Naive thymus-derived CD4-positive, alpha-beta T cell (primary cell): Measurements from ENCODE around the gene ZNF775. TPM values are rescaled to one million over a fixed set of nuclear protein-coding genes. Genes with fewer than 3 reads are reported as not detected.
A peak's percentile ranks its signal among the peaks of the same experiment; 100 is the strongest.

Experiments
- ATAC-seq: fragments of 150-1000 bp; cut with Tn5 transposase; 2 replicates; pipeline ENCODE4 v1.10.0; 2021; ENCODE audit warnings: mild to moderate bottlenecking, moderate library complexity
- CTCF ChIA-PET: fragments of 350-600 bp; sonication (Branson Sonifier 250); formaldehyde crosslinking; loops from one replicate; lab custom pipeline; 2021; ENCODE audit warnings: antibody characterized with exemption; lab: Charles Lee
- POLR2A ChIA-PET: fragments of 350-600 bp; sonication (Branson Sonifier 250); formaldehyde crosslinking; loops from one replicate; lab custom pipeline; 2021; ENCODE audit warnings: antibody characterized with exemption, inconsistent platforms; lab: Charles Lee
- DNase-seq, 9 donors: peaks; one replicate each; pipeline versions ENCODE4 v3.0.0 to v3.0.0-alpha.2; 2020 to 2022; ENCODE audit warnings: mixed read lengths in 1 of 9
- H3K27ac ChIP-seq: one replicate; pipeline ENCODE4 v1.7.0; 2013; ENCODE audit warnings: mild to moderate bottlenecking, low read depth, low read length, moderate library complexity
- H3K27me3 ChIP-seq, 2 donors: one replicate each; pipeline ENCODE4 v1.7.0; 2013; ENCODE audit warnings: low read length in 2 of 2, mild to moderate bottlenecking in 2 of 2, moderate library complexity in 2 of 2; ENCODE audit not compliant: control insufficient read depth in 2 of 2, insufficient read depth in 2 of 2
- H3K36me3 ChIP-seq, 3 experiments: 1 replicate in 2 of 3; 2 replicates in 1 of 3; pipeline ENCODE4 v1.7.0; 2013; ENCODE audit warnings: low read length in 3 of 3, mild to moderate bottlenecking in 3 of 3, moderate library complexity in 1 of 3; ENCODE audit not compliant: insufficient read depth in 3 of 3, control insufficient read depth in 2 of 3
- H3K4me1 ChIP-seq, 2 donors: one replicate each; pipeline ENCODE4 v1.7.0; 2013; ENCODE audit warnings: low read length in 2 of 2, mild to moderate bottlenecking in 2 of 2, moderate library complexity in 1 of 2; ENCODE audit not compliant: control insufficient read depth in 2 of 2, insufficient read depth in 2 of 2
- H3K4me3 ChIP-seq: 2 replicates; pipeline ENCODE4 v1.7.0; 2013; ENCODE audit warnings: mild to moderate bottlenecking, low read length
- H3K9me3 ChIP-seq, 3 experiments: 1 replicate in 2 of 3; 2 replicates in 1 of 3; pipeline ENCODE4 v1.7.0; 2013; ENCODE audit warnings: low read length in 3 of 3; ENCODE audit not compliant: control insufficient read depth in 2 of 3
- H3K27ac Mint-ChIP-seq, 9 donors: one replicate each; pipeline ENCODE4 v1.8.0; 2020 to 2022; ENCODE audit warnings: mixed read lengths in 9 of 9, mild to moderate bottlenecking in 8 of 9, moderate library complexity in 5 of 9, inconsistent platforms in 2 of 9
- H3K27me3 Mint-ChIP-seq, 5 donors: one replicate each; pipeline ENCODE4 v1.8.0; 2021 to 2022; ENCODE audit warnings: mixed read lengths in 5 of 5, mild to moderate bottlenecking in 1 of 5
- H3K36me3 Mint-ChIP-seq, 5 donors: one replicate each; pipeline ENCODE4 v1.8.0; 2020 to 2022; ENCODE audit warnings: mixed read lengths in 5 of 5, mild to moderate bottlenecking in 3 of 5, inconsistent platforms in 1 of 5
- H3K4me1 Mint-ChIP-seq, 7 donors: one replicate each; pipeline ENCODE4 v1.8.0; 2020 to 2022; ENCODE audit warnings: mixed read lengths in 7 of 7, mild to moderate bottlenecking in 3 of 7, inconsistent platforms in 1 of 7
- H3K4me3 Mint-ChIP-seq, 10 donors: one replicate each; pipeline ENCODE4 v1.8.0; 2020 to 2022; ENCODE audit warnings: mild to moderate bottlenecking in 10 of 10, mixed read lengths in 10 of 10, moderate library complexity in 6 of 10, inconsistent platforms in 2 of 10
- H3K9me3 Mint-ChIP-seq, 11 donors: one replicate each; pipeline ENCODE4 v1.8.0; 2020 to 2022; ENCODE audit warnings: mixed read lengths in 11 of 11, mild to moderate bottlenecking in 4 of 11, inconsistent platforms in 1 of 11, moderate library complexity in 1 of 11
- intact Hi-C, 2 donors: fragments of 100-400 bp; cut with micrococcal nuclease; formaldehyde crosslinking; loops; one replicate each; pipeline ENCODE4 v1.15.1; 2023
- polyA plus RNA-seq, 2 donors: library from polyadenylated mRNA; unstranded; fragments of 300-500 nt; fragmentation: Illumina TruSeq; gene quantifications; one replicate each; pipeline ENCODE4 v1.2.3, GENCODE V29; 2021
- total RNA-seq, 6 experiments: library from RNA in 5 of 6; stranded (reverse) in 5 of 6; gene quantifications; 1 replicate in 5 of 6; 2 replicates in 1 of 6; pipeline ENCODE4 v1.2.3 and lab custom pipeline; 2021 to 2026

ZNF775 gene
- total and polyA plus RNA-seq, 7 experiments from 2014 or later, result 1.1 to 7.4 (median 4.3) TPM

DNA sequence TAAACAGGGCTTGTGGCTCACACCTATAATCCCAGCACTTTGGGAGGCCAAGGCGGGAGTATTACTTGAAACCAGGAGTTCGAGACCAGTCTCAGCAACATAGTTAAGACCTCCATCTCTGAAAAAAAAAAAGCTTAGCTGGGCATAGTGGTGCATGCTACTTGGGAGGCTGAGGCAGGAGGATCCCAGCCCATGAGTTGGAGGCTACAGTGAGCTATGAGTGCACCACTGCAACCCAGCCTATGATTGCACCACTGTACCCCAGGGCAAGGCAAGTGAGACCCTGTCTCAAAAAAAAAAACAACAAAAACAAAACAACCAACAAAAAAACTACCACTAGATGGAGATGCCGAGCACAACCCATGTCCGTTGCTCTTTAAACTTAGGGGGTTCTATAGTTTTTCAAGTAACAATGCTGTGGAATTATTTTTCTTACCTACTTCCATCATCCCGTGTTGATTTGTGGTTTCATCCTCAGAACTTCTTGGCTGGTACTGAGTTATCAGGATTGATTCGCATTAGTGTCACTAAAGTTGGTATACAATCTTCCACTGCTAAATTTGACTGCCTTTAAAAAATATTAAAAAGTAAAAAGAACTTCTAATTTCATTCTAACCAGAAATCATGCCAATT lies 22.7 kb upstream of the ZNF775 start:
- peak overlapping the region in 6 of 9 donors; percentile 32 to 77 (median 36) for H3K27ac Mint-ChIP-seq
- POLR2A ChIA-PET, result interaction anchor here (0.6 to 6.2 kb wide), 8 partner anchors 10 to 400 kb away, joined by 3 to 50 read pairs (median 6); partner anchors contain the start of gene REPIN1

DNA sequence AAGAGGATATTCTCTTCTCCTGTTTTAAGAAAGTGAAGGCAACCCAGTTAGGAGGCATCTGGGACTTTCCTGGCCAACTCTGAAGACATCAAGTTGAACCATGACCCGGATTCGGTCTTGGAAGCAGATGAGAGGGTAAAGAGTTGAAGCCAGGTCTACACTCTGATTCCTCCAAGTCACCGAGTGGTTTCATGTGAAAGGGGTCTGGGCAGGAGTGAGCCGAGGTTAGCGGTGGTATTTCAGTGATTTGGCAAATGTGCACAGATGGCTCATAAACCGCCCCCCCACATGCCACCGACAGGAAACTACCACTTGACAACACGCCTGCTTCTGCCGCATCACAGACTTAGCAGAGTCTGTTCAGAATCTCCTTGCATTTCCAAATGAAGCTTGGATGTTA lies 21.9 kb upstream of the ZNF775 start:
- H3K4me3 Mint-ChIP-seq, result peak overlapping the region; percentile 47 to 85 (median 75)
- peaks cover 0 to 2% (median 0%) of the 10 kb centered on the region in 11 donors for H3K9me3 Mint-ChIP-seq
- intact Hi-C loops, result loop anchor here (1.0 to 5.0 kb wide), 7 partner anchors 10 to 398 kb away; partner anchors contain the start of genes GIMAP7 (in 2 of the 2), ZNF775 (in 2 of the 2), ACTR3C (in 1 of the 2) and GIMAP5 (in 1 of the 2)
- peaks cover 0 to 4% (median 0%) of the 10 kb centered on the region in 5 donors for H3K27me3 Mint-ChIP-seq
- H3K27ac Mint-ChIP-seq, result peak overlapping the region; percentile 85 to 93 (median 89)
- Histone ChIP-seq H3K4me3 (peak overlapping the region; percentile 35), H3K36me3 (no peaks in the 10 kb centered on the region), H3K9me3 (no peaks in the 10 kb centered on the region), H3K4me1 (peaks cover 6 to 28% of the 10 kb centered on the region in 2 donors), H3K27ac (peak overlapping the region; percentile 72), H3K27me3 (no peaks in the 10 kb centered on the region)
- CTCF ChIA-PET, result interaction anchor here (0.6 to 1.7 kb wide), 5 partner anchors 11 to 60 kb away, joined by 3 to 5 read pairs (median 4); partner anchors contain the start of gene REPIN1
- DNase-seq, result peak in 7 of 9 donors; percentile 66 to 83 (median 74)
- peaks cover 17 to 49% (median 42%) of the 10 kb centered on the region in 7 donors for H3K4me1 Mint-ChIP-seq
- H3K36me3 Mint-ChIP-seq, result no peaks in the 10 kb centered on the region
- peak; percentile 86 for ATAC-seq
- POLR2A ChIA-PET, result interaction anchor here (0.6 to 6.2 kb wide), 11 partner anchors 9 to 399 kb away, joined by 3 to 50 read pairs (median 6); partner anchors contain the start of genes GIMAP1 and REPIN1

More for the DNA sequence above, 22.7 kb upstream of the ZNF775 start:
- Histone ChIP-seq H3K4me3 (no peak overlapping the region), H3K36me3 (no peaks in the 10 kb centered on the region), H3K27me3 (no peaks in the 10 kb centered on the region), H3K27ac (peak overlapping the region; percentile 51), H3K4me1 (peaks cover 6 to 28% of the 10 kb centered on the region in 2 donors), H3K9me3 (no peaks in the 10 kb centered on the region)
- peak in 7 of 9 donors; percentile 32 to 59 (median 53) for DNase-seq
- peak; percentile 59 for ATAC-seq
- Mint-ChIP-seq H3K36me3 (no peaks in the 10 kb centered on the region), H3K4me1 (peaks cover 17 to 43% (median 41%) of the 10 kb centered on the region in 7 donors), H3K4me3 (peak overlapping the region in 4 of 10 donors; percentile 12 to 32 (median 22)), H3K27me3 (peaks cover 0 to 10% (median 0%) of the 10 kb centered on the region in 5 donors), H3K9me3 (peaks cover 0 to 2% (median 0%) of the 10 kb centered on the region in 11 donors)
- intact Hi-C loops, result loop anchor here (1.0 to 5.0 kb wide), 6 partner anchors 34 to 401 kb away; partner anchors contain the start of genes GIMAP7 (in 2 of the 2), ACTR3C (in 1 of the 2), GIMAP5 (in 1 of the 2) and LRRC61 (in 1 of the 2)
- CTCF ChIA-PET, result interaction anchor here (0.6 to 2.0 kb wide), 11 partner anchors 10 to 422 kb away, joined by 3 to 17 read pairs (median 4); partner anchors contain the start of gene REPIN1

DNA sequence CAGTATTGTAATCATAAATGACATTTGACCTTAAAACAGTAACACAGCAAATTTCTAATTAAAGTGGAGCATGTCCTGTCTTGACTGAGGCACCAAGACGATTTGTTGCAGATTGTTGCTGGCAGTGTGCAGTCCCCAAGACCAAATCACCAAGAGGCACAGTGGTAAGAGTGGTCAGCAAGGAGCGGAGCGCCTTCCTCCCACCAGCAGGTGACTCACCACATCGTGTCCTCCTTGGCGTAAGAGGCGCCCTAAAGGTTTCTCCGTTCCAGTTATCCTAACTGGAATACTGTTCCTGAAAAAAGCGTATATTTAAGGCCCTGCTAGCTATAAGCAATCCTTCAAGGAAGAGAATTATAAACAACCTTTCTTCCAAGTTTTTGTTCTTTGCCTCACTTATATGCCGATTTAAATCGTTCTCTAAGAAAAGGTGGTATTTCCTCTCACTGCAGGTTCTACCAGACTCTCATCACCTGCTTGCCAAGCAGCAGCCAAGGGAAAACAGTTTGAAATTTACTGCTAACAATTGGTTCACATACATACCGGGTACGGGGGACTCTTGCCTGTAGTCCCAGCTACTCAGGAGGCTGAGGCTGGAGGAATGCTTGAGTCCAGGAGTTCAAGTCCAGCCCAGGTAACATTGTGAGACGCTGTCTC lies 21.2 kb upstream of the ZNF775 start:
- intact Hi-C loops, result loop anchor here (1.0 to 5.0 kb wide), 7 partner anchors 9 to 397 kb away; partner anchors contain the start of genes GIMAP7 (in 2 of the 2), ZNF775 (in 2 of the 2), ACTR3C (in 1 of the 2) and GIMAP5 (in 1 of the 2)
- ChIA-PET POLR2A (interaction anchor here (0.6 to 6.2 kb wide), 13 partner anchors 9 to 398 kb away, joined by 3 to 50 read pairs (median 6); partner anchors contain the start of genes GIMAP1, GIMAP2, GIMAP7 and REPIN1), CTCF (interaction anchor here (0.6 to 1.7 kb wide), 6 partner anchors 10 to 343 kb away, joined by 3 to 5 read pairs (median 4); partner anchors contain the start of gene REPIN1)
- Histone ChIP-seq H3K9me3 (no peaks in the 10 kb centered on the region), H3K27ac (peak overlapping the region; percentile 72), H3K36me3 (no peaks in the 10 kb centered on the region), H3K4me1 (peaks cover 6 to 28% of the 10 kb centered on the region in 2 donors), H3K27me3 (no peaks in the 10 kb centered on the region), H3K4me3 (peak overlapping the region; percentile 35)
- Mint-ChIP-seq H3K4me1 (peaks cover 17 to 54% (median 46%) of the 10 kb centered on the region in 7 donors), H3K36me3 (no peaks in the 10 kb centered on the region), H3K27ac (peak overlapping the region; percentile 85 to 93 (median 89)), H3K27me3 (peaks cover 0 to 2% (median 0%) of the 10 kb centered on the region in 5 donors), H3K9me3 (peaks cover 0 to 2% (median 0%) of the 10 kb centered on the region in 11 donors), H3K4me3 (peak overlapping the region; percentile 47 to 85 (median 75))
- ATAC-seq (peak; percentile 17), DNase-seq (no peak)

DNA sequence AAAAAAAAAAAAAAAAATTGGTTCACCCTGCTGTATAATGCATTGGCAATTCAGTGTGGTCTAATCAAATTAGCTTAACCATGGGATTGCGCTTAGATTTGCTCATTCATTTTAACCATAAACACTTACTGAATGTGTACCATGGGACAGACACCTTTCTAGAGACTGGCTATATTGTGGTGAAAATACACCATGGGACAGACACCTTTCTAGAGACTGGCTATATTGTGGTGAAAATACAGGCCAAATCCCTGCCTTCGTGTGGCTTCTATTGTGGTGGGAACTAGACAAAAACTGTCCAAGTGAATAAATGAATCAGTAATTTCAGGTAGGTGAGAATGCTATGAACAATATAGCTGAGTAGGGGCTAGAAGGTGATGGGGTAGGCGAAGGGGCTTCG lies 20.7 kb upstream of the ZNF775 start:
- H3K9me3 Mint-ChIP-seq, result peaks cover 0 to 2% (median 0%) of the 10 kb centered on the region in 11 donors
- H3K27me3 ChIP-seq, result no peaks in the 10 kb centered on the region
- intact Hi-C loops, result loop anchor here (5.0 kb wide), 3 partner anchors 36 to 379 kb away; partner anchors contain the start of genes GIMAP7 (in 2 of the 2), ACTR3C (in 1 of the 2), GIMAP5 (in 1 of the 2) and LRRC61 (in 1 of the 2)
- ATAC-seq (no peak), DNase-seq (no peak)
- H3K4me3 Mint-ChIP-seq, result peak overlapping the region in 5 of 10 donors; percentile 39 to 83 (median 79)
- peak overlapping the region; percentile 15 to 93 (median 89) for H3K27ac Mint-ChIP-seq
- peak overlapping the region; percentile 6 for H3K27ac ChIP-seq
- peak overlapping the region; percentile 35 for H3K4me3 ChIP-seq
- no peaks in the 10 kb centered on the region for H3K27me3 Mint-ChIP-seq
- H3K36me3 Mint-ChIP-seq, result no peaks in the 10 kb centered on the region
- CTCF ChIA-PET, result interaction anchor here (0.7 to 1.4 kb wide), 2 partner anchors 47 to 343 kb away, joined by 3 to 4 read pairs; a partner anchor contains a TSS
- peaks cover 19 to 54% (median 46%) of the 10 kb centered on the region in 7 donors for H3K4me1 Mint-ChIP-seq
- H3K4me1 ChIP-seq, result peaks cover 6 to 28% of the 10 kb centered on the region in 2 donors
- POLR2A ChIA-PET, result interaction anchor here (0.7 to 6.2 kb wide), 8 partner anchors 8 to 327 kb away, joined by 3 to 50 read pairs (median 10); partner anchors contain the start of genes GIMAP2, GIMAP7 and REPIN1
- H3K36me3 ChIP-seq, result no peaks in the 10 kb centered on the region
- H3K9me3 ChIP-seq, result no peaks in the 10 kb centered on the region

DNA sequence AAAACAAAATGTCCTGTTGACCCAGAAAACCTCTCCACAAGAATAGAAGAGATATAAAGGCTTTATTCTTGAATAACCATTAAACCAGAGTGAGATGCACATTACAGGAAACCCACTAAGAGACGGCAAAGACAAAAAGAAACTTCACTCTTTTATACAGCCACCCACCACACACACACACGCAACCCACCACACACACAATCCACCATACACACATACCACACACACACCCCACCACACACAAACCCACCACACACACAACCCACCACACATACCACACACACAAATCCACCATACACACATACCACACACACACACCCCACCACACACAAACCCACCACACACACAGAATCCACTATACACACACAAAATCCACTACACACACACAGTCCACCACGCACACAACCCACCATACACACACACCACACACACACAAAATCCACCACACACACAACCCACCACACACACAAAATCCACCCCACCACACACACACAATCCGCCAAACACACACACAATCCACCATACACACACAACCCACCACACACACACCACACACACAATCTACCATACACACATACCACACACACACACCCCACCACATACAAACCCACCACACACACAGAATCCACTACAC lies 20.0 kb upstream of the ZNF775 start:
- no peak for ATAC-seq
- ChIA-PET CTCF (no interaction called here), POLR2A (interaction anchor here (0.7 to 6.2 kb wide), 7 partner anchors 7 to 326 kb away, joined by 3 to 50 read pairs (median 14); partner anchors contain the start of genes GIMAP2, GIMAP7 and REPIN1)
- Histone ChIP-seq H3K4me1 (peaks cover 6 to 34% of the 10 kb centered on the region in 2 donors), H3K27me3 (no peaks in the 10 kb centered on the region), H3K4me3 (no peak overlapping the region), H3K27ac (peak overlapping the region; percentile 6), H3K36me3 (no peaks in the 10 kb centered on the region), H3K9me3 (no peaks in the 10 kb centered on the region)
- H3K27me3 Mint-ChIP-seq, result no peaks in the 10 kb centered on the region
- peak overlapping the region in 6 of 10 donors; percentile 11 to 83 (median 39) for H3K4me3 Mint-ChIP-seq
- H3K36me3 Mint-ChIP-seq, result no peaks in the 10 kb centered on the region
- peak overlapping the region in 8 of 9 donors; percentile 15 to 93 (median 88) for H3K27ac Mint-ChIP-seq
- peaks cover 0 to 2% (median 0%) of the 10 kb centered on the region in 11 donors for H3K9me3 Mint-ChIP-seq
- H3K4me1 Mint-ChIP-seq, result peaks cover 23 to 59% (median 51%) of the 10 kb centered on the region in 7 donors
- intact Hi-C loops, result loop anchor here (5.0 kb wide), 3 partner anchors 37 to 378 kb away; partner anchors contain the start of genes GIMAP7 (in 2 of the 2), ACTR3C (in 1 of the 2), GIMAP5 (in 1 of the 2) and LRRC61 (in 1 of the 2)
- DNase-seq, result no peak
